IMR-90 (cell line): ENCODE measurements around the gene MRPL12. TPM values are rescaled to one million over a fixed set of nuclear protein-coding genes. Genes with fewer than 3 reads are reported as not detected.

Source experiments
- ATAC-seq: fragments of 200-7000 bp; cut with Tn5 transposase; 2 replicates; pipeline ENCODE4 v1.9.1; 2020; ENCODE audit warnings: low read depth, mild to moderate bottlenecking, moderate library complexity
- BruUV-seq: library from RNA; stranded (reverse); fragments of 400-500 nt; replicated peaks from 2 replicates; lab custom pipeline; 2021; lab: Mats Ljungman, UMichigan
- CTCF ChIA-PET: fragments of 300-600 bp; formaldehyde crosslinking; extraction: SDS; loops from one replicate; lab custom pipeline; 2021; ENCODE audit warnings: antibody characterized with exemption; lab: Yijun Ruan, JAX
- POLR2A ChIA-PET: fragments of 300-600 bp; sonication (Branson Sonifier 250); formaldehyde crosslinking; loops from one replicate; lab custom pipeline; 2022; ENCODE audit warnings: antibody characterized with exemption; ENCODE audit not compliant: unreplicated experiment; lab: Charles Lee
- DNase-seq: peaks from one replicate; pipeline ENCODE4 v3.0.0; 2013
- H2AFZ ChIP-seq: replicated peaks from 2 replicates; pipeline ENCODE3; 2013; ENCODE audit warnings: low read length, mild to moderate bottlenecking; ENCODE audit not compliant: poor library complexity
- H2AK5ac ChIP-seq: 2 replicates; pipeline ENCODE4 v1.6.1; 2013; ENCODE audit warnings: low read depth, low read length, inconsistent platforms
- H2AK9ac ChIP-seq: replicated peaks from 2 replicates; pipeline ENCODE3; 2013; ENCODE audit warnings: mild to moderate bottlenecking, low read depth, low read length, moderate library complexity; ENCODE audit not compliant: poor library complexity
- H2BK120ac ChIP-seq: 2 replicates; pipeline ENCODE4 v1.6.1; 2013; ENCODE audit warnings: low read depth, low read length, inconsistent platforms
- H2BK15ac ChIP-seq: 3 replicates; pipeline ENCODE4 v1.6.1; 2013; ENCODE audit warnings: low read depth, low read length, inconsistent platforms
- H2BK20ac ChIP-seq: 2 replicates; pipeline ENCODE4 v1.6.1; 2013; ENCODE audit warnings: low read depth, mild to moderate bottlenecking, inconsistent platforms, low read length, moderate library complexity
- H2BK5ac ChIP-seq: 2 replicates; pipeline ENCODE4 v1.6.1; 2013; ENCODE audit warnings: mild to moderate bottlenecking, low read depth, low read length, inconsistent platforms; ENCODE audit not compliant: poor library complexity, severe bottlenecking
- H3K14ac ChIP-seq: replicated peaks from 2 replicates; pipeline ENCODE4 v1.6.1; 2013; ENCODE audit warnings: low read depth, low read length, inconsistent platforms
- H3K18ac ChIP-seq: 2 replicates; pipeline ENCODE4 v1.6.1; 2013; ENCODE audit warnings: low read depth, low read length, control low read depth
- H3K23ac ChIP-seq: 2 replicates; pipeline ENCODE4 v1.6.1; 2013; ENCODE audit warnings: low read depth, low read length, inconsistent platforms
- H3K27ac ChIP-seq: 2 replicates; pipeline ENCODE4 v1.5.1; 2013; ENCODE audit warnings: mild to moderate bottlenecking, control low read depth, low read length; ENCODE audit not compliant: insufficient read depth
- H3K27me3 ChIP-seq: 2 replicates; pipeline ENCODE4 v1.6.1; 2013; ENCODE audit warnings: low read length; ENCODE audit not compliant: control insufficient read depth, insufficient read depth
- H3K36me3 ChIP-seq: 2 replicates; pipeline ENCODE4 v1.6.1; 2013; ENCODE audit warnings: low read length, mixed read lengths; ENCODE audit not compliant: control insufficient read depth, insufficient read depth
- H3K4ac ChIP-seq: 2 replicates; pipeline ENCODE4 v1.6.1; 2013; ENCODE audit warnings: low read depth, low read length, inconsistent platforms
- H3K4me1 ChIP-seq: 2 replicates; pipeline ENCODE4 v1.6.1; 2013; ENCODE audit warnings: low read length, mixed read lengths; ENCODE audit not compliant: control insufficient read depth, insufficient read depth
- H3K4me2 ChIP-seq: 2 replicates; pipeline ENCODE4 v1.6.1; 2013; ENCODE audit warnings: low read depth, mild to moderate bottlenecking, control low read depth, low read length, moderate library complexity
- H3K4me3 ChIP-seq: 2 replicates; pipeline ENCODE4 v1.5.1; 2013; ENCODE audit warnings: low read depth, mild to moderate bottlenecking, control low read depth, low read length, moderate library complexity; ENCODE audit not compliant: insufficient read depth
- H3K56ac ChIP-seq: 2 replicates; pipeline ENCODE4 v1.6.1; 2013; ENCODE audit warnings: low read length, inconsistent platforms; ENCODE audit not compliant: insufficient read depth; ENCODE audit errors: extremely low read depth
- H3K79me1 ChIP-seq, 2 experiments: 2 replicates each; pipeline ENCODE4 v1.6.1; 2013; ENCODE audit warnings: low read length in 2 of 2, inconsistent platforms in 1 of 2, low read depth in 1 of 2
- H3K9ac ChIP-seq: 2 replicates; pipeline ENCODE4 v1.6.1; 2013; ENCODE audit warnings: low read depth, low read length, control low read depth
- H3K9me1 ChIP-seq: 2 replicates; pipeline ENCODE4 v1.6.1; 2013; ENCODE audit warnings: low read length, inconsistent platforms; ENCODE audit not compliant: insufficient read depth
- H3K9me3 ChIP-seq: 2 replicates; pipeline ENCODE4 v1.6.1; 2013; ENCODE audit warnings: low read length; ENCODE audit not compliant: control insufficient read depth, insufficient read depth
- H4K20me1 ChIP-seq: 2 replicates; pipeline ENCODE4 v1.6.1; 2013; ENCODE audit warnings: low read length, inconsistent platforms; ENCODE audit not compliant: insufficient read depth
- H4K5ac ChIP-seq: 2 replicates; pipeline ENCODE4 v1.6.1; 2013; ENCODE audit warnings: mild to moderate bottlenecking, low read depth, low read length, control low read depth
- H4K8ac ChIP-seq, 2 experiments: 2 replicates each; pipeline ENCODE4 v1.6.1; 2013; ENCODE audit warnings: low read depth in 2 of 2, low read length in 2 of 2, control low read depth in 1 of 2, inconsistent platforms in 1 of 2
- H4K91ac ChIP-seq: 2 replicates; pipeline ENCODE4 v1.6.1; 2013; ENCODE audit warnings: low read depth, low read length, inconsistent platforms; ENCODE audit not compliant: insufficient read depth
- BHLHE40 ChIP-seq: fragments of 150-350 bp; IDR thresholded peaks from 2 replicates; pipeline ENCODE4 v1.6.1; 2016; ENCODE audit warnings: mild to moderate bottlenecking, low read depth, low read length
- CEBPB ChIP-seq: IDR thresholded peaks from 2 replicates; pipeline ENCODE4 v1.6.1; 2012; ENCODE audit warnings: low read depth, low read length, improper control_type of control experiment
- CHD1 ChIP-seq: IDR thresholded peaks from 2 replicates; pipeline ENCODE4 v1.6.1; 2012; ENCODE audit warnings: low read depth, low read length, improper control_type of control experiment
- CTCF ChIP-seq: conservative IDR thresholded peaks from 2 replicates; pipeline ENCODE4 v1.5.1; 2012; ENCODE audit warnings: mild to moderate bottlenecking, low read depth, low read length, improper control_type of control experiment
- ELK1 ChIP-seq: fragments of 150-350 bp; IDR thresholded peaks from 2 replicates; pipeline ENCODE4 v1.6.1; 2016; ENCODE audit warnings: low read depth, mild to moderate bottlenecking, low read length, moderate library complexity, borderline replicate concordance
- FOS ChIP-seq: fragments of 150-350 bp; IDR thresholded peaks from 2 replicates; pipeline ENCODE4 v1.6.1; 2016; ENCODE audit warnings: low read depth, low read length
- MAFK ChIP-seq: IDR thresholded peaks from 2 replicates; pipeline ENCODE4 v1.6.1; 2012; ENCODE audit warnings: low read depth, low read length, improper control_type of control experiment
- MAZ ChIP-seq: IDR thresholded peaks from 2 replicates; pipeline ENCODE4 v1.6.1; 2012; ENCODE audit warnings: low read depth, mild to moderate bottlenecking, low read length, improper control_type of control experiment, moderate library complexity, borderline replicate concordance
- MXI1 ChIP-seq: IDR thresholded peaks from 2 replicates; pipeline ENCODE4 v1.6.1; 2012; ENCODE audit warnings: low read depth, mild to moderate bottlenecking, low read length, moderate library complexity, borderline replicate concordance
- NFE2L2 ChIP-seq: fragments of 150-350 bp; IDR thresholded peaks from 2 replicates; pipeline ENCODE4 v1.6.1; 2016; ENCODE audit warnings: low read depth, mild to moderate bottlenecking, low read length
- POLR2A ChIP-seq: IDR thresholded peaks from 2 replicates; pipeline ENCODE4 v1.6.1; 2012; ENCODE audit warnings: mild to moderate bottlenecking, low read depth, low read length
- RAD21 ChIP-seq: IDR thresholded peaks from 2 replicates; pipeline ENCODE4 v1.6.1; 2012; ENCODE audit warnings: low read length, improper control_type of control experiment
- RCOR1 ChIP-seq: IDR thresholded peaks from 2 replicates; pipeline ENCODE4 v1.6.1; 2012; ENCODE audit warnings: mild to moderate bottlenecking, low read length, improper control_type of control experiment; ENCODE audit not compliant: insufficient replicate concordance
- RFX5 ChIP-seq: IDR thresholded peaks from 2 replicates; pipeline ENCODE4 v1.8.0; 2012; ENCODE audit warnings: low read depth, mild to moderate bottlenecking, low read length, moderate library complexity
- SMC3 ChIP-seq: fragments of 150-350 bp; IDR thresholded peaks from 2 replicates; pipeline ENCODE4 v1.6.1; 2016; ENCODE audit warnings: low read depth, mild to moderate bottlenecking, antibody characterized with exemption, low read length, moderate library complexity
- USF2 ChIP-seq: fragments of 150-350 bp; IDR thresholded peaks from 2 replicates; pipeline ENCODE4 v1.6.1; 2017; ENCODE audit warnings: mild to moderate bottlenecking, antibody characterized with exemption, low read length, low read depth
- WGBS, 2 experiments: methylation state at CpG; one replicate each; pipeline versions ENCODE4 v1.1.5 to v1.1.7; 2013; ENCODE audit warnings: missing lambda C conversion rate in 2 of 2; ENCODE audit not compliant: insufficient read length in 1 of 2; ENCODE audit errors: extremely low coverage in 2 of 2; 5-methylcytosine and 5-hydroxymethylcytosine counted together
- dilution Hi-C: fragments of 300-500 bp; cut with HindIII; formaldehyde crosslinking; loops from one replicate; pipeline ENCODE4 v1.14.3; 2018; ENCODE audit warnings: low sequenced_read_pairs; ENCODE audit not compliant: unreplicated experiment
- in situ Hi-C: fragments of 300-500 bp; cut with MboI; formaldehyde crosslinking; loops from 3 replicates; pipeline ENCODE4 v1.14.3; 2019; ENCODE audit warnings: low sequenced_read_pairs, inconsistent platforms, mixed read lengths
- intact Hi-C: fragments of 100-400 bp; cut with micrococcal nuclease; formaldehyde crosslinking; loops from 2 replicates; pipeline ENCODE4 v1.10.0; 2022
- polyA plus RNA-seq, 3 experiments: library from polyadenylated mRNA; depleted of rRNA; stranded (reverse); fragments of >200 nt; gene quantifications; 2 replicates each; pipeline ENCODE4 v1.2.3, GENCODE V29; 2012; ENCODE audit warnings: low replicate concordance in 1 of 3
- total RNA-seq: library from RNA; depleted of rRNA; stranded (reverse); fragments of >200 nt; gene quantifications from 2 replicates; pipeline ENCODE4 v1.2.3, GENCODE V29; 2012

MRPL12 gene
- total and polyA plus RNA-seq, 2 of the 4 experiments (the other 2 are of a cell fraction), result 17.2 to 111 TPM

- ChIA-PET POLR2A (no interaction called here), CTCF (no interaction called here)
- ATAC-seq, result no peak
- Histone ChIP-seq H2AK5ac (no peak overlapping the region), H4K91ac (no peak overlapping the region), H2BK5ac (no peak overlapping the region), H3K23ac (no peak overlapping the region), H3K4me2 (no peak overlapping the region), H2AK9ac (no peak overlapping the region), H4K8ac (no peak overlapping the region), H3K36me3 (peaks cover 95% of the 10 kb centered on the region), H3K9me1 (no peaks in the 10 kb centered on the region), H3K9me3 (no peaks in the 10 kb centered on the region), H3K27ac (no peak overlapping the region), H3K79me1 (peaks cover 8 to 49% of the 10 kb centered on the region in 2 experiments), H2BK15ac (no peak overlapping the region), H3K14ac (no peak overlapping the region), H3K4me3 (no peak overlapping the region), H3K18ac (no peak overlapping the region), H2AFZ (no peak overlapping the region), H3K27me3 (no peaks in the 10 kb centered on the region), H3K9ac (no peak overlapping the region), H3K4me1 (no peaks in the 10 kb centered on the region), H3K4ac (no peak overlapping the region), H4K20me1 (peaks cover 81% of the 10 kb centered on the region), H3K56ac (no peak overlapping the region), H2BK120ac (no peak overlapping the region), H4K5ac (no peak overlapping the region), H2BK20ac (no peak overlapping the region)
- dilution Hi-C loops (no loop called here), in situ Hi-C loops (no loop called here), intact Hi-C loops (no loop called here)
- TF ChIP-seq RAD21 (no peak), BHLHE40 (no peak), POLR2A (no peak), SMC3 (no peak), MAFK (no peak), ELK1 (no peak), NFE2L2 (no peak), CTCF (no peak), RFX5 (no peak), RCOR1 (no peak), FOS (no peak), CHD1 (no peak), MAZ (no peak), CEBPB (no peak), MXI1 (no peak), USF2 (no peak)
- no TSS peak for BruUV-seq
- no peak for DNase-seq
- WGBS, 2 experiments, result 100% methylated on average over 5 of the region's 18 CpGs; no CpG with 5 or more reads in 1 of the 2 experiments
These were observed 12.0 kb upstream of the MRPL12 start for GRCh38 chr17:81691196-81691595.
